PC-9 (cell line): Measurements from ENCODE around the gene CD72. TPM values are rescaled to one million over a fixed set of nuclear protein-coding genes. Genes with fewer than 3 reads are reported as not detected.
A peak's percentile ranks its signal among the peaks of the same experiment; 100 is the strongest.

ENCODE experiments used
- BruUV-seq: library from RNA; stranded (reverse); fragments of 400-500 nt; replicated peaks from 2 replicates; lab custom pipeline; 2021; lab: Mats Ljungman, UMichigan
- CTCF ChIA-PET: fragments of 300-600 bp; sonication (Branson Sonifier 250); formaldehyde crosslinking; loops from one replicate; lab custom pipeline; 2022; ENCODE audit warnings: antibody characterized with exemption; lab: Charles Lee
- POLR2A ChIA-PET: fragments of 300-600 bp; sonication (Branson Sonifier 250); formaldehyde crosslinking; loops from one replicate; lab custom pipeline; 2022; ENCODE audit warnings: antibody characterized with exemption; ENCODE audit not compliant: unreplicated experiment; lab: Charles Lee
- DNase-seq, 2 experiments: peaks; one replicate each; pipeline versions ENCODE4 v3.0.0 to v3.0.0-alpha.2; 2015 to 2022; ENCODE audit warnings: mixed read lengths in 1 of 2
- H2AFZ ChIP-seq: fragments of 200-600 bp; sonication (generic); 2 replicates; pipeline ENCODE4 v1.8.1; 2017; ENCODE audit warnings: antibody characterized with exemption
- H3F3A ChIP-seq: fragments of 200-600 bp; sonication (generic); 2 replicates; pipeline ENCODE4 v1.8.1; 2017; ENCODE audit warnings: antibody characterized with exemption, mild to moderate bottlenecking, low read depth; ENCODE audit not compliant: insufficient read depth
- H3K27ac ChIP-seq: fragments of 200-600 bp; sonication (generic); 2 replicates; pipeline ENCODE4 v1.6.1; 2016; ENCODE audit warnings: mixed run types
- H3K27me3 ChIP-seq: fragments of 200-600 bp; sonication (generic); 2 replicates; pipeline ENCODE4 v1.6.1; 2016; ENCODE audit warnings: low read depth, mixed run types; ENCODE audit not compliant: insufficient read depth
- H3K36me3 ChIP-seq: fragments of 200-600 bp; sonication (generic); 2 replicates; pipeline ENCODE4 v1.6.1; 2016; ENCODE audit warnings: low read depth, mixed run types
- H3K4me1 ChIP-seq: fragments of 200-600 bp; sonication (generic); replicated peaks from 2 replicates; pipeline ENCODE4 v1.6.1; 2016; ENCODE audit warnings: mixed run types; ENCODE audit not compliant: insufficient read depth
- H3K4me2 ChIP-seq: fragments of 200-600 bp; sonication (generic); 2 replicates; pipeline ENCODE4 v1.6.1; 2017; ENCODE audit warnings: mixed run types
- H3K4me3 ChIP-seq: fragments of 200-600 bp; sonication (generic); 2 replicates; pipeline ENCODE4 v1.6.1; 2016; ENCODE audit warnings: mixed run types
- H3K79me2 ChIP-seq: fragments of 200-600 bp; sonication (generic); 2 replicates; pipeline ENCODE4 v1.6.1; 2017; ENCODE audit warnings: low read depth, mixed run types
- H3K9me2 ChIP-seq: fragments of 200-600 bp; sonication (generic); 2 replicates; pipeline ENCODE4 v1.8.1; 2017; ENCODE audit warnings: mild to moderate bottlenecking; ENCODE audit not compliant: insufficient read depth
- H3K9me3 ChIP-seq: fragments of 200-600 bp; sonication (generic); 2 replicates; pipeline ENCODE4 v1.8.1; 2016; ENCODE audit warnings: low read depth; ENCODE audit not compliant: insufficient read depth
- H4K20me1 ChIP-seq: fragments of 200-600 bp; sonication (generic); 2 replicates; pipeline ENCODE4 v1.8.1; 2017; ENCODE audit not compliant: insufficient read depth
- EZH2 ChIP-seq: fragments of 200-600 bp; sonication (generic); IDR thresholded peaks from 2 replicates; pipeline ENCODE4 v1.8.0; 2017; ENCODE audit warnings: antibody characterized with exemption, low read depth
- intact Hi-C: fragments of 100-400 bp; cut with micrococcal nuclease; formaldehyde crosslinking; loops from one replicate; pipeline ENCODE4 v1.10.0; 2022; ENCODE audit not compliant: unreplicated experiment
- total RNA-seq: library from RNA; stranded (reverse); gene quantifications from 2 replicates; pipeline ENCODE4 v1.2.3, GENCODE V29; 2021
- TF ChIP-seq, protein P1 (sequence below): fragments of 200-600 bp; sonication (generic); conservative IDR thresholded peaks from 2 replicates; pipeline ENCODE4 v1.6.1; 2017; ENCODE audit warnings: mixed run types, antibody characterized with exemption, mild to moderate bottlenecking, moderate library complexity

The CD72 gene
- total RNA-seq, 1 experiment from 2014 or later: 3.2 TPM

GRCh38 chr9:35611230-35611797 lies 6.9 kb downstream of the CD72 start:
- no peaks in the 10 kb centered on the region for H3F3A ChIP-seq
- no peaks in the 10 kb centered on the region for H3K9me2 ChIP-seq
- POLR2A ChIA-PET: no interaction called here
- no peaks in the 10 kb centered on the region for H3K9me3 ChIP-seq
- H3K79me2 ChIP-seq: peaks cover under 1% of the 10 kb centered on the region; the same call in 1 of the 2 replicates
- CTCF ChIA-PET: interaction anchor here (0.7 kb wide), 2 partner anchors 100 to 168 kb away, joined by 5 to 9 read pairs; no protein-coding TSS in a partner anchor
- intact Hi-C loops: no loop called here
- BruUV-seq: no TSS peak
- H3K36me3 ChIP-seq: no peaks in the 10 kb centered on the region
- peaks cover 5% of the 10 kb centered on the region; the same call in 1 of the 2 replicates for H3K4me1 ChIP-seq
- H3K27me3 ChIP-seq: no peaks in the 10 kb centered on the region
- H3K4me3 ChIP-seq: no peak overlapping the region
- peak in 1 of 2 experiments; percentile 2 for DNase-seq
- no peak overlapping the region for H2AFZ ChIP-seq
- TF ChIP-seq EZH2: no peak
- TF ChIP-seq, protein P1, sequence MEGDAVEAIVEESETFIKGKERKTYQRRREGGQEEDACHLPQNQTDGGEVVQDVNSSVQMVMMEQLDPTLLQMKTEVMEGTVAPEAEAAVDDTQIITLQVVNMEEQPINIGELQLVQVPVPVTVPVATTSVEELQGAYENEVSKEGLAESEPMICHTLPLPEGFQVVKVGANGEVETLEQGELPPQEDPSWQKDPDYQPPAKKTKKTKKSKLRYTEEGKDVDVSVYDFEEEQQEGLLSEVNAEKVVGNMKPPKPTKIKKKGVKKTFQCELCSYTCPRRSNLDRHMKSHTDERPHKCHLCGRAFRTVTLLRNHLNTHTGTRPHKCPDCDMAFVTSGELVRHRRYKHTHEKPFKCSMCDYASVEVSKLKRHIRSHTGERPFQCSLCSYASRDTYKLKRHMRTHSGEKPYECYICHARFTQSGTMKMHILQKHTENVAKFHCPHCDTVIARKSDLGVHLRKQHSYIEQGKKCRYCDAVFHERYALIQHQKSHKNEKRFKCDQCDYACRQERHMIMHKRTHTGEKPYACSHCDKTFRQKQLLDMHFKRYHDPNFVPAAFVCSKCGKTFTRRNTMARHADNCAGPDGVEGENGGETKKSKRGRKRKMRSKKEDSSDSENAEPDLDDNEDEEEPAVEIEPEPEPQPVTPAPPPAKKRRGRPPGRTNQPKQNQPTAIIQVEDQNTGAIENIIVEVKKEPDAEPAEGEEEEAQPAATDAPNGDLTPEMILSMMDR: peak; percentile 51
- no peak overlapping the region for H3K4me2 ChIP-seq
- no peak overlapping the region for H3K27ac ChIP-seq
- H4K20me1 ChIP-seq: no peaks in the 10 kb centered on the region

GRCh38 chr9:35609820-35610163 lies 8.4 kb downstream of the CD72 start:
- no peak overlapping the region for H2AFZ ChIP-seq
- H3K4me1 ChIP-seq: peaks cover 7% of the 10 kb centered on the region; the same call in 1 of the 2 replicates
- CTCF ChIA-PET: no interaction called here
- peaks cover 7% of the 10 kb centered on the region; the same call in 1 of the 2 replicates for H3K79me2 ChIP-seq
- no peak for DNase-seq
- no peak for TF ChIP-seq EZH2
- TF ChIP-seq, protein P1: no peak
- intact Hi-C loops: loop anchor here (10.0 kb wide), 1 partner anchor 495 kb away; the partner anchor contains the start of gene ATOSB
- H3K36me3 ChIP-seq: no peaks in the 10 kb centered on the region
- no peaks in the 10 kb centered on the region for H3K27me3 ChIP-seq
- no TSS peak for BruUV-seq
- peaks cover 1% of the 10 kb centered on the region; the same call in 1 of the 2 replicates for H3F3A ChIP-seq
- no peaks in the 10 kb centered on the region for H3K9me3 ChIP-seq
- H4K20me1 ChIP-seq: no peaks in the 10 kb centered on the region
- H3K4me2 ChIP-seq: no peak overlapping the region
- no peaks in the 10 kb centered on the region for H3K9me2 ChIP-seq
- POLR2A ChIA-PET: no interaction called here
- no peak overlapping the region for H3K27ac ChIP-seq
- no peak overlapping the region for H3K4me3 ChIP-seq

- BruUV-seq: no TSS peak
- intact Hi-C loops: loop anchor here (10.0 kb wide), 1 partner anchor 494 kb away; the partner anchor contains the start of gene ATOSB
These were observed 9.0 kb downstream of the CD72 start for GRCh38 chr9:35609001-35609819.

More at GRCh38 chr9:35609001-35609819, 9.0 kb downstream of the CD72 start:
- Histone ChIP-seq H3K4me3 (no peak overlapping the region), H3K9me3 (no peaks in the 10 kb centered on the region), H4K20me1 (no peaks in the 10 kb centered on the region), H3K4me2 (no peak overlapping the region), H3K4me1 (peaks cover 7% of the 10 kb centered on the region; the same call in 1 of the 2 replicates), H3K36me3 (no peaks in the 10 kb centered on the region), H3K27ac (no peak overlapping the region), H3K9me2 (no peaks in the 10 kb centered on the region), H2AFZ (no peak overlapping the region), H3K79me2 (peaks cover 7% of the 10 kb centered on the region; the same call in 1 of the 2 replicates), H3K27me3 (no peaks in the 10 kb centered on the region), H3F3A (peaks cover 4% of the 10 kb centered on the region; the same call in 1 of the 2 replicates)
- no peak for TF ChIP-seq EZH2
- TF ChIP-seq, protein P1: no peak
- POLR2A ChIA-PET: no interaction called here
- CTCF ChIA-PET: no interaction called here
- no peak for DNase-seq
